SK-N-SH treated with all-trans-retinoic acid at 6 μM for 48 hours (cell line): ENCODE measurements around the gene SNUPN.

Experiments used
- ATAC-seq: fragments of 200-7000 bp; cut with Tn5 transposase; 3 replicates; pipeline ENCODE4 v1.9.1; 2020; ENCODE audit warnings: mild to moderate bottlenecking, moderate library complexity
- ARNTL ChIP-seq: fragments of 450-650 bp; formaldehyde crosslinking; IDR thresholded peaks from 2 replicates; pipeline ENCODE4 v1.5.0; 2020; ENCODE audit warnings: low read depth, mild to moderate bottlenecking, moderate library complexity, borderline replicate concordance
- BACH2 ChIP-seq: fragments of 250-450 bp; sonication (Bioruptor Pico); IDR thresholded peaks from 2 replicates; pipeline ENCODE4 v1.9.0; 2021; ENCODE audit warnings: mild to moderate bottlenecking, borderline replicate concordance
- CREB5 ChIP-seq: fragments of 250-450 bp; sonication (Bioruptor Pico); IDR thresholded peaks from 2 replicates; pipeline ENCODE4 v1.5.1; 2020; ENCODE audit warnings: low read depth, mild to moderate bottlenecking, moderate library complexity
- CSDC2 ChIP-seq: fragments of 250-450 bp; sonication (Bioruptor Pico); IDR thresholded peaks from 2 replicates; pipeline ENCODE4 v1.5.0; 2020; ENCODE audit warnings: mild to moderate bottlenecking, moderate library complexity
- CSRNP3 ChIP-seq: fragments of 250-450 bp; sonication (Bioruptor Pico); IDR thresholded peaks from 2 replicates; pipeline ENCODE4 v1.5.1; 2021; ENCODE audit warnings: mild to moderate bottlenecking, moderate library complexity
- ESRRG ChIP-seq: fragments of 250-450 bp; sonication (Bioruptor Pico); IDR thresholded peaks from 2 replicates; pipeline ENCODE4 v1.6.1; 2021; ENCODE audit warnings: mild to moderate bottlenecking
- GLIS3 ChIP-seq: fragments of 250-450 bp; sonication (Bioruptor Pico); IDR thresholded peaks from 2 replicates; pipeline ENCODE4 v1.5.0; 2020; ENCODE audit warnings: mild to moderate bottlenecking, moderate library complexity
- ISL1 ChIP-seq: fragments of 250-450 bp; sonication (Bioruptor Pico); IDR thresholded peaks from 2 replicates; pipeline ENCODE4 v2.1.2; 2022; ENCODE audit warnings: mild to moderate bottlenecking, moderate library complexity
- OSR1 ChIP-seq: fragments of 250-450 bp; sonication (Bioruptor Pico); IDR thresholded peaks from 2 replicates; pipeline ENCODE4 v1.8.0; 2022; ENCODE audit warnings: moderate library complexity, mild to moderate bottlenecking, inconsistent platforms
- PATZ1 ChIP-seq: fragments of 250-450 bp; sonication (Bioruptor Pico); IDR thresholded peaks from 2 replicates; pipeline ENCODE4 v1.8.0; 2020; ENCODE audit warnings: mild to moderate bottlenecking, moderate library complexity, borderline replicate concordance
- POU6F1 ChIP-seq: fragments of 250-450 bp; sonication (Bioruptor Pico); IDR thresholded peaks from 2 replicates; pipeline ENCODE4 v1.8.0; 2021; ENCODE audit warnings: low read depth, mild to moderate bottlenecking, moderate library complexity, borderline replicate concordance
- PPARA ChIP-seq: fragments of 250-450 bp; sonication (Bioruptor Pico); IDR thresholded peaks from 2 replicates; pipeline ENCODE4 v1.5.0; 2020; ENCODE audit warnings: mild to moderate bottlenecking, borderline replicate concordance
- RARB ChIP-seq: fragments of 250-450 bp; sonication (Bioruptor Pico); IDR thresholded peaks from 2 replicates; pipeline ENCODE4 v1.8.0; 2021; ENCODE audit warnings: mild to moderate bottlenecking, moderate library complexity
- SNAI2 ChIP-seq: fragments of 250-450 bp; sonication (Bioruptor Pico); IDR thresholded peaks from 2 replicates; pipeline ENCODE4 v1.5.0; 2020; ENCODE audit warnings: mild to moderate bottlenecking, moderate library complexity
- TCF4 ChIP-seq: fragments of 250-450 bp; sonication (Bioruptor Pico); IDR thresholded peaks from 2 replicates; pipeline ENCODE4 v1.8.0; 2021; ENCODE audit warnings: mild to moderate bottlenecking, moderate library complexity, borderline replicate concordance
- TOX ChIP-seq: fragments of 250-450 bp; sonication (Bioruptor Pico); IDR thresholded peaks from 2 replicates; pipeline ENCODE4 v1.8.0; 2021; ENCODE audit warnings: mild to moderate bottlenecking, moderate library complexity, borderline replicate concordance
- TSHZ2 ChIP-seq: fragments of 250-450 bp; sonication (Bioruptor Pico); IDR thresholded peaks from 2 replicates; pipeline ENCODE4 v1.5.0; 2020; ENCODE audit warnings: mild to moderate bottlenecking, moderate library complexity
- ZC3H10 ChIP-seq: fragments of 250-450 bp; sonication (Bioruptor Pico); IDR thresholded peaks from 2 replicates; pipeline ENCODE4 v1.5.1; 2021; ENCODE audit warnings: mild to moderate bottlenecking, moderate library complexity
- ZFP3 ChIP-seq: fragments of 250-450 bp; sonication (Bioruptor Pico); IDR thresholded peaks from 2 replicates; pipeline ENCODE4 v1.5.0; 2020; ENCODE audit warnings: mild to moderate bottlenecking, moderate library complexity
- ZFP30 ChIP-seq: fragments of 450-650 bp; formaldehyde crosslinking; IDR thresholded peaks from 2 replicates; pipeline ENCODE4 v1.5.0; 2022; ENCODE audit warnings: mild to moderate bottlenecking, moderate library complexity
- ZNF565 ChIP-seq: fragments of 450-650 bp; formaldehyde crosslinking; conservative IDR thresholded peaks from 2 replicates; pipeline ENCODE4 v1.5.0; 2020; ENCODE audit warnings: low read depth, mild to moderate bottlenecking, moderate library complexity
- ZNF70 ChIP-seq: fragments of 450-650 bp; formaldehyde crosslinking; IDR thresholded peaks from 2 replicates; pipeline ENCODE4 v1.5.0; 2020; ENCODE audit warnings: mild to moderate bottlenecking, moderate library complexity
- ZNF8 ChIP-seq: fragments of 450-650 bp; formaldehyde crosslinking; IDR thresholded peaks from 2 replicates; pipeline ENCODE4 v1.5.0; 2020; ENCODE audit warnings: mild to moderate bottlenecking, moderate library complexity

SNUPN gene

GRCh38 chr15:75596703-75597345, 28.7 kb downstream of the SNUPN start:
- no peak for ATAC-seq
- TF ChIP-seq PPARA (CRISPR knock-in tag) (no peak), ARNTL (no peak), ZC3H10 (CRISPR knock-in tag) (no peak)

- TF ChIP-seq BACH2 (CRISPR knock-in tag) = no peak
- no peak for ATAC-seq
These were observed 31.2 kb downstream of the SNUPN start for GRCh38 chr15:75594276-75594675.

- TF ChIP-seq ZFP30 (CRISPR knock-in tag) = no peak
- TF ChIP-seq ZNF565 = no peak
- no peak for TF ChIP-seq CSRNP3 (CRISPR knock-in tag)
- TF ChIP-seq TSHZ2 = no peak
- no peak for TF ChIP-seq ZFP3 (CRISPR knock-in tag)
- no peak for TF ChIP-seq PPARA (CRISPR knock-in tag)
- TF ChIP-seq TOX (CRISPR knock-in tag) = no peak
- TF ChIP-seq CSDC2 (CRISPR knock-in tag) = no peak
- no peak for TF ChIP-seq POU6F1 (CRISPR knock-in tag)
- TF ChIP-seq CREB5 = no peak
- no peak for TF ChIP-seq SNAI2 (CRISPR knock-in tag)
- TF ChIP-seq ZNF70 (CRISPR knock-in tag) = no peak
- TF ChIP-seq ZNF8 = no peak
- no peak for ATAC-seq
These were observed 33.7 kb downstream of the SNUPN start for GRCh38 chr15:75591655-75592364.

- no peak for ATAC-seq
- TF ChIP-seq ZNF8 (no peak), ZFP30 (CRISPR knock-in tag) (no peak), ZNF70 (CRISPR knock-in tag) (no peak), SNAI2 (CRISPR knock-in tag) (no peak), RARB (CRISPR knock-in tag) (no peak), OSR1 (CRISPR knock-in tag) (no peak), PATZ1 (CRISPR knock-in tag) (no peak), CREB5 (no peak), CSRNP3 (CRISPR knock-in tag) (no peak), GLIS3 (CRISPR knock-in tag) (no peak), ISL1 (CRISPR knock-in tag) (no peak), ARNTL (no peak), PPARA (CRISPR knock-in tag) (no peak), ZNF565 (no peak), BACH2 (CRISPR knock-in tag) (no peak), TCF4 (CRISPR knock-in tag) (no peak), ESRRG (no peak), CSDC2 (CRISPR knock-in tag) (no peak)
These were observed 35.3 kb downstream of the SNUPN start for GRCh38 chr15:75590239-75590638.
